Mesothelial cell of epicardium (in vitro differentiated cells): ENCODE measurements around the gene LMX1B. TPM values are rescaled to one million over a fixed set of nuclear protein-coding genes. Genes with fewer than 3 reads are reported as not detected.
A peak's percentile ranks its signal among the peaks of the same experiment; 100 is the strongest.

ENCODE experiments used
- DNase-seq, 2 experiments: peaks; one replicate each; pipeline ENCODE4 v3.0.0; 2021; ENCODE audit warnings: low spot score in 2 of 2; ENCODE audit not compliant: unreplicated experiment in 2 of 2
- H3K27ac Mint-ChIP-seq: 2 replicates; pipeline ENCODE4 v1.8.0; 2021; ENCODE audit warnings: mixed read lengths
- H3K27me3 Mint-ChIP-seq: 2 replicates; pipeline ENCODE4 v1.8.0; 2021; ENCODE audit warnings: low read depth, mixed read lengths
- H3K36me3 Mint-ChIP-seq: 2 replicates; pipeline ENCODE4 v1.8.0; 2021; ENCODE audit warnings: mixed read lengths
- H3K4me1 Mint-ChIP-seq: 2 replicates; pipeline ENCODE4 v1.8.0; 2021; ENCODE audit warnings: mixed read lengths
- H3K4me3 Mint-ChIP-seq: 2 replicates; pipeline ENCODE4 v1.8.0; 2021; ENCODE audit warnings: mild to moderate bottlenecking, moderate library complexity, mixed read lengths
- H3K9me3 Mint-ChIP-seq: 2 replicates; pipeline ENCODE4 v1.8.0; 2021; ENCODE audit warnings: mixed read lengths
- CTCF ChIP-seq: fragments of 200-600 bp; sonication (generic); IDR thresholded peaks from one replicate; pipeline ENCODE4 v1.5.0; 2021; ENCODE audit warnings: antibody characterized with exemption; ENCODE audit not compliant: unreplicated experiment
- total RNA-seq: library from RNA; stranded (reverse); gene quantifications from 3 replicates; pipeline ENCODE4 v1.2.1, GENCODE V29; 2021

The LMX1B gene
- total RNA-seq, 1 donor from 2014 or later: 0.09 TPM

- H3K27me3 Mint-ChIP-seq: peaks cover 36% of the 10 kb centered on the region
- no peak overlapping the region for H3K27ac Mint-ChIP-seq
- no peak for TF ChIP-seq CTCF
- no peaks in the 10 kb centered on the region for H3K36me3 Mint-ChIP-seq
- peak overlapping the region; percentile 31 for H3K4me3 Mint-ChIP-seq
- no peak for DNase-seq
- peaks cover 18% of the 10 kb centered on the region for H3K4me1 Mint-ChIP-seq
- no peaks in the 10 kb centered on the region for H3K9me3 Mint-ChIP-seq
These were observed 107.2 kb downstream of the LMX1B start for GRCh38 chr9:126720661-126721563.

DNA sequence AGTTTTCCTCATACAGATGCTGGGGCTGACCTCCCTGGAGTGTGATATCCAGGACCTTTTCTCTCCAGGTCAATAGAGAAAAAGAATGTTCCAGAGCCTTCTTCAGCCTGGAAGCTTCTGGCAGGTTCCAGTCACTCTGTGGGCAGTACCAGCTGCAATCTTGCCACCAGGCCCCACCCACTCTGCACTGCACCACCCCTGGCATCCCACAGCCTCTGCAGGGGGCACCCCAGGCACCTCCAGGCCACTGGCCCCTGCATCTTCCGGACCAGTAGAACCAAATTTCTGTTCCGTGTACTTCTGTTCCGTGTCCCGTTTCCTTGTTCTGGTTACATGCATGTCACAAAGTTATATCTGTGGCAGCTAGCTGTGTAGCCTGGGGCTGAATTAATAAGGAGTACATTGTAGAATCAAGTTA is 107.8 kb downstream of the LMX1B start:
- TF ChIP-seq CTCF: no peak
- Mint-ChIP-seq H3K36me3 (no peaks in the 10 kb centered on the region), H3K4me3 (peak overlapping the region; percentile 56), H3K4me1 (peaks cover 18% of the 10 kb centered on the region), H3K9me3 (no peaks in the 10 kb centered on the region), H3K27me3 (peaks cover 37% of the 10 kb centered on the region), H3K27ac (peak overlapping the region; percentile 44)
- no peak for DNase-seq

DNA sequence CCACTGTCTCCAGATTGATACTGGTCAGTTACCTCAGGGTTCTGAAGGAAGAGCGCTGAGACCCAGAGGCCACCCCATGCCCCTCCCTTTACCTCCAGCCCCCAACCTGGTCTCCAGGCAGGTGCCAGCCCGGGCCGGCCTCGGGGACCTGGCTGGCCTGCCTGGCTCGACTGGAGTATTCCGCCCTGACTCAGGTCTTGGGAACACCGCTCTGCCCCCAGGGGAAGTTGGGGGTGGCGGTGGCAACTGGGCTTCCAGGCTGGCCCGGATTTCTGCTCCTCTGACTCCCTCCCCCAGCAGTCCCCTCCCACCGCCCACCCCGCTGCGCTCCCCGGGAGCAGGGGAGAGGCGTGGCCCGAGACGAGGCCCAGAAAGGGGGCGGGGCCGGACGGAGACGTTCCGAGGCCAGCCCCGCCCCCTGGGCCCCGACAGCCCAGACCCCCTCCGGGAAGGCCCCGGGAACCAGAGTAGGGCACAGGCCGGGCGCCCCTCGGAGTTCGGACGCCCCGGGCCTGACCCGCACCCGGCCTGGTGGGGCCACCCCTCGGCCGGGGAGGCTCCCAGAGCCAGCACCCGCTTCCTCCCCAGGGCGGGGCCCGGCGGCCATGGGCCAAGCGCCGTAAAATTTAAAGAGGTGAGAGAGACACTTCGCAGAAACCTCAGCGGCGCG is 108.7 kb downstream of the LMX1B start:
- TF ChIP-seq CTCF: no peak

GRCh38 chr9:126722922-126723806 is 109.4 kb downstream of the LMX1B start:
- H3K27ac Mint-ChIP-seq: no peak overlapping the region
- no peaks in the 10 kb centered on the region for H3K9me3 Mint-ChIP-seq
- peak overlapping the region; percentile 68 for H3K4me3 Mint-ChIP-seq
- peaks cover 47% of the 10 kb centered on the region for H3K27me3 Mint-ChIP-seq
- no peaks in the 10 kb centered on the region for H3K36me3 Mint-ChIP-seq
- TF ChIP-seq CTCF: no peak
- peaks cover 10% of the 10 kb centered on the region for H3K4me1 Mint-ChIP-seq
- DNase-seq: peak in 1 of 2 experiments; percentile 57

More for the DNA sequence above, 108.7 kb downstream of the LMX1B start:
- Mint-ChIP-seq H3K27me3 (peaks cover 43% of the 10 kb centered on the region), H3K9me3 (no peaks in the 10 kb centered on the region), H3K36me3 (no peaks in the 10 kb centered on the region), H3K4me1 (peaks cover 14% of the 10 kb centered on the region), H3K27ac (no peak overlapping the region), H3K4me3 (peak overlapping the region; percentile 56)
- DNase-seq: peak; percentile 77 to 82

DNA sequence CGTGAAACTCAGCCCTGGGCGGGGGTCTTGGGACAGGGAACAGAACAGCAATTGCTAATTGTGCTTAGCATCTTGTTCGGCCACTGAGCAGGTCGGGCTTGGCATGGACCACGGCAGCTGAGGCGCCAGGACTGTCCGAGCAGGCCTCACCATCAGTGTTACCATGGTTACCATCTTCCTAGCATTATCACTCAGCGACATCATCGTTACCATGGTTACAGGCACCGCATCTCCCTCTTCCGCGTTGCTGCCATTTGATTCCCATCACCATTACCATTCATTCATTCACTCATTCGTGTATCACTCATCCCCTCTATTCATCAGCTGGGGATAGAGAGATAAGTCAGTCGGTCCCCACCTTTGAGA is 110.1 kb downstream of the LMX1B start:
- H3K9me3 Mint-ChIP-seq: peaks cover under 1% of the 10 kb centered on the region
- H3K4me3 Mint-ChIP-seq: peak overlapping the region; percentile 68
- no peak for TF ChIP-seq CTCF
- H3K4me1 Mint-ChIP-seq: peaks cover 10% of the 10 kb centered on the region
- H3K27me3 Mint-ChIP-seq: peaks cover 49% of the 10 kb centered on the region
- no peak for DNase-seq
- no peaks in the 10 kb centered on the region for H3K36me3 Mint-ChIP-seq
- no peak overlapping the region for H3K27ac Mint-ChIP-seq
